SU-DHL-6 (cell line): Measurements from ENCODE around the gene RABEPK.

Experiments
- EZH2phosphoT487 ChIP-seq: fragments of 200-600 bp; sonication (generic), shearing (Covaris generic); conservative IDR thresholded peaks from 2 replicates; pipeline ENCODE4 v1.6.1; 2018; ENCODE audit warnings: mild to moderate bottlenecking, antibody characterized with exemption, low read length, moderate library complexity, mixed read lengths
- TF ChIP-seq, protein P1 (sequence below): fragments of 200-600 bp; sonication (generic); IDR thresholded peaks from one replicate; pipeline ENCODE4 v1.5.1; 2017; ENCODE audit warnings: antibody characterized with exemption, mild to moderate bottlenecking, low read length, moderate library complexity; ENCODE audit not compliant: insufficient read depth, poor library complexity, severe bottlenecking

GRCh38 chr9:125269014-125269397 is 68.7 kb downstream of the RABEPK start:
- TF ChIP-seq, protein P1, sequence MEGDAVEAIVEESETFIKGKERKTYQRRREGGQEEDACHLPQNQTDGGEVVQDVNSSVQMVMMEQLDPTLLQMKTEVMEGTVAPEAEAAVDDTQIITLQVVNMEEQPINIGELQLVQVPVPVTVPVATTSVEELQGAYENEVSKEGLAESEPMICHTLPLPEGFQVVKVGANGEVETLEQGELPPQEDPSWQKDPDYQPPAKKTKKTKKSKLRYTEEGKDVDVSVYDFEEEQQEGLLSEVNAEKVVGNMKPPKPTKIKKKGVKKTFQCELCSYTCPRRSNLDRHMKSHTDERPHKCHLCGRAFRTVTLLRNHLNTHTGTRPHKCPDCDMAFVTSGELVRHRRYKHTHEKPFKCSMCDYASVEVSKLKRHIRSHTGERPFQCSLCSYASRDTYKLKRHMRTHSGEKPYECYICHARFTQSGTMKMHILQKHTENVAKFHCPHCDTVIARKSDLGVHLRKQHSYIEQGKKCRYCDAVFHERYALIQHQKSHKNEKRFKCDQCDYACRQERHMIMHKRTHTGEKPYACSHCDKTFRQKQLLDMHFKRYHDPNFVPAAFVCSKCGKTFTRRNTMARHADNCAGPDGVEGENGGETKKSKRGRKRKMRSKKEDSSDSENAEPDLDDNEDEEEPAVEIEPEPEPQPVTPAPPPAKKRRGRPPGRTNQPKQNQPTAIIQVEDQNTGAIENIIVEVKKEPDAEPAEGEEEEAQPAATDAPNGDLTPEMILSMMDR, result no peak
- TF ChIP-seq EZH2phosphoT487, result no peak
